Lower leg skin (tissue), 4 donors: ENCODE results near the gene ZBTB16. TPM values are rescaled to one million over a fixed set of nuclear protein-coding genes. Genes with fewer than 3 reads are reported as not detected.
A peak's percentile ranks its signal among the peaks of the same experiment; 100 is the strongest.

ENCODE experiments used
- DNase-seq, 2 donors: peaks; one replicate each; pipeline ENCODE4 v3.0.0-alpha.2; 2019; ENCODE audit warnings: low spot score in 2 of 2
- H3K4me3 ChIP-seq: fragments of 200-600 bp; sonication (generic); 2 replicates; pipeline ENCODE4 v1.5.1; 2017; ENCODE audit warnings: mild to moderate bottlenecking, low read depth; ENCODE audit not compliant: poor library complexity, severe bottlenecking
- POLR2A ChIP-seq, 2 donors: fragments of 450-650 bp; IDR thresholded peaks; one replicate each; pipeline ENCODE4 v1.6.1; 2016 to 2017; ENCODE audit warnings: antibody characterized with exemption in 2 of 2, mild to moderate bottlenecking in 1 of 2, moderate library complexity in 1 of 2
- WGBS, 2 donors: methylation state at CpG; one replicate each; pipeline ENCODE4 v1.1.5; 2018; 5-methylcytosine and 5-hydroxymethylcytosine counted together
- intact Hi-C: fragments of 100-400 bp; cut with DNase I; formaldehyde crosslinking; loops from one replicate; pipeline ENCODE4 v1.15.0; 2023; ENCODE audit warnings: low total_unique reads
- total RNA-seq, 4 donors: library from RNA; depleted of rRNA; stranded (reverse); fragments of >200 nt; gene quantifications; one replicate each; pipeline ENCODE4 v1.1.0, GENCODE V29; 2016
- TF ChIP-seq, protein P1 (sequence below), 3 donors: fragments of 450-650 bp; IDR thresholded peaks; one replicate each; pipeline ENCODE4 v1.5.1; 2016; ENCODE audit warnings: antibody characterized with exemption in 3 of 3, mild to moderate bottlenecking in 3 of 3, moderate library complexity in 2 of 3

Gene ZBTB16
- total RNA-seq, 4 donors from 2014 or later, result 167 to 369 (median 233) TPM

DNA sequence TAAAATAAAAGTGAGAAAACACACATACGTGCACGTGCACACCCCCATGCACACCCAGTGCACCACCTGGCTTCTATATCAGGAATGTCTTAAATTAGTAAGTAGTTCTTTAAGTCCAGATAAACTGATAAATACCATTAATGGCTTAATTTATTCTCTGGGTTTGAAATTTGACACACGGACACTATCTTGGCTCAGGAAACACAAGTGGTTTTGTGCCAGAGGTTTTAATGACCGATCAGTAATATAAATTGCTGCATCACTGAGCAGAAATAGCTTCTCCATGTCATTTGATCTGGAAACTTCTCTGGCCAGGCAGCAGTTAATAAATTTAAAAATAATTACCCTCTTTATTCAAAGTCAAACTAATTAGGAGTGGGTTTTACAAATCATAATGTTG is 135.2 kb downstream of the ZBTB16 start:
- 41 to 43% methylated on average over 4 of the region's 4 CpGs for WGBS, 2 donors
- intact Hi-C loops, result no loop called here

DNA sequence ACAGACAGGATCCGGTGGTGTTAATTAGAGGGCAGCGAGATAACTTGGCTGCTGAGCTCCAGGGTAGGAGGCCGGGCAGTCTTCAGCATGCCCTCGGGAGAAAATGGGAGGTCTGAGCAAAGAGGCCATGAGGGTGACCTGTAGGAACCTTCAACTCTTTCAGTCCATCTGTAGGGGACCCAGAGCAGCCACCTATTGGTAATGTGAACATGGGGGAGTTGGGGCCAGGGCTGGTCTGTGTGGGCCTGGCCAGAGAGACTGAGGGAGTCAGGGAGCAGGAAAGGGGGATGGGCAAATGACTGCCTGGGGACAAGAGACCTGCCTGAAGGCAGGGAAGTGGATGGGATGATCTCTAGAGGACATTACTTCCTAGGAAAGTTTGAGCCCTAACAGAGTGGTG is 135.6 kb downstream of the ZBTB16 start:
- WGBS, 2 donors, result 72 to 86% methylated on average over 4 of the region's 4 CpGs
- H3K4me3 ChIP-seq, result no peak overlapping the region
- DNase-seq, result no peak
- intact Hi-C loops, result no loop called here
- no peak for TF ChIP-seq POLR2A (IDR thresholded peaks at IDR 0.05)
- TF ChIP-seq, protein P1, sequence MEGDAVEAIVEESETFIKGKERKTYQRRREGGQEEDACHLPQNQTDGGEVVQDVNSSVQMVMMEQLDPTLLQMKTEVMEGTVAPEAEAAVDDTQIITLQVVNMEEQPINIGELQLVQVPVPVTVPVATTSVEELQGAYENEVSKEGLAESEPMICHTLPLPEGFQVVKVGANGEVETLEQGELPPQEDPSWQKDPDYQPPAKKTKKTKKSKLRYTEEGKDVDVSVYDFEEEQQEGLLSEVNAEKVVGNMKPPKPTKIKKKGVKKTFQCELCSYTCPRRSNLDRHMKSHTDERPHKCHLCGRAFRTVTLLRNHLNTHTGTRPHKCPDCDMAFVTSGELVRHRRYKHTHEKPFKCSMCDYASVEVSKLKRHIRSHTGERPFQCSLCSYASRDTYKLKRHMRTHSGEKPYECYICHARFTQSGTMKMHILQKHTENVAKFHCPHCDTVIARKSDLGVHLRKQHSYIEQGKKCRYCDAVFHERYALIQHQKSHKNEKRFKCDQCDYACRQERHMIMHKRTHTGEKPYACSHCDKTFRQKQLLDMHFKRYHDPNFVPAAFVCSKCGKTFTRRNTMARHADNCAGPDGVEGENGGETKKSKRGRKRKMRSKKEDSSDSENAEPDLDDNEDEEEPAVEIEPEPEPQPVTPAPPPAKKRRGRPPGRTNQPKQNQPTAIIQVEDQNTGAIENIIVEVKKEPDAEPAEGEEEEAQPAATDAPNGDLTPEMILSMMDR (IDR thresholded peaks at IDR 0.05), result no peak

More for the DNA sequence above, 135.2 kb downstream of the ZBTB16 start:
- no peak for DNase-seq
- H3K4me3 ChIP-seq, result no peak overlapping the region
- no peak for TF ChIP-seq POLR2A (IDR thresholded peaks at IDR 0.05)
- TF ChIP-seq, protein P1 (IDR thresholded peaks at IDR 0.05), result no peak

DNA sequence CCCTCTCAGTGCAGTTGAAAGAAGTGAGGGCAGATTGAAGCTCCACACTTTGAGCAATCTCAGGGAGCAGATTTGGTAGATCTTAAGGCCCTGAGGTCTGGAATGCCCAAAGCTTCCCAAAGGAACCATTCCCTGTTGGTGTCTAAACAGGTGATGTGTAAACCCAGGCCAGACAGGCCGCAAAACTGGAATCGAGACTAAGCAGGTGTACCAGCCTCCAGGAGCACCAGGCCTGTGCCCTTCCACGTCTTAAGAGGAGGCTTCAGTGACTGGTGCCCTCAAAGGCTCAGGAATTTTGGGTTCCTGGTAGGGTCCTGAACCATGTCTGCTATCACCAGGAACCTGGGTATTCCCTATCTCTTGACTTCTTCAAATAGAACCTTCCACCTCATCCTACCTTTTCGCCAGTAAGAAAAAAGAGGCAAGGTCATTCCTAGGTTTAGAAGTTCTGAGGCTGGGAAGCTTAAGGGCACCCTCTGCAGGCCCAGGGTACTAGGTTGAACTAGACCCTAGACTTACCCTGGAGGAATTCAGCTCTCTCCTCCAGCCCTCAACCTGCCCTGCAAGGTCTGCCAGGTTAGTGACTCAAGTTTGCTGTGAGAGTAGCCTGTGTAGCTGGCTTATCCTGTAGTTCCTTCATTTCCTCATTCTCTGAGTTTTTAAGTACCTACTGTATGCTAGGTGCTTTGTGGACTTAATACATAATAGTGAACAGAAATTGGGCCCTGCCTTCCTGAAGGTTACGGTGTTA is 136.6 kb downstream of the ZBTB16 start:
- 90 to 91% methylated on average over 5 of the region's 5 CpGs for WGBS, 2 donors

DNA sequence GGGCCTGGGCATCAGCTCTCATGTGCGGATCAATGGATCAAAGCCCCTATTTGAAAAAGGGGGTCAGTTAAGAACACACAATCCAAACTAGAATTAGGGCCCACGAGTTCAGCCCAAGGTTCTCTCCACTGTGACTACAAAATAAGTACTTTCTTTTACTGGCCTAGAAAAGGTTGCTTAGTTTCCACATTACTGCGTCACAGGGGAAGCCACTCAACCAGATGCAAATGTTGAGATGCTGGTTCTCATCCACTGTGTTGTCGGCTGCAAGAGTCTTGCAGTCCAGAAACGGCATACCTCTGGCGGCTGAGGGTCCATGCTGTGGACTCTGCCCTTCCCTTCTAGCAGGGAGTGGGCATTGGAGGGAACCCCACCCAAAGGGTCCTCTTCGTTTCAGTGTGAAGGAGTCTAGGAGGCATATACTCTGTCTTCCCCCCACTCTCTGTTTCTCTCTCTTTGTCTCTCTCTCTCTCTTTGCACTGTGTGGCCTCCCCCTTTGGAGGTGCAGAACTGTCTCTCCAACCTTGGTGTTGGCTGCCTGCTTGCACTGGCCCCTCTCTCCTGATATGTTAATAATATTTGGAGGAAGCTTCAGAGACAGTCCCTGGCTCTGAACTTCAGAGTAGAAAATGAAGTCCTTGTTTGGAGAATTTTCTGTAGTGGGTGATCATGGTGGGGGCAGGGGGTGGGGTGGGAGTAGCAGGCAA is 137.6 kb downstream of the ZBTB16 start:
- TF ChIP-seq POLR2A (IDR thresholded peaks at IDR 0.05), result no peak
- TF ChIP-seq, protein P1 (IDR thresholded peaks at IDR 0.05), result no peak
- no peak for DNase-seq
- intact Hi-C loops, result no loop called here
- 72 to 78% methylated on average over 7 of the region's 7 CpGs for WGBS, 2 donors
- H3K4me3 ChIP-seq, result no peak overlapping the region

More for the DNA sequence above, 136.6 kb downstream of the ZBTB16 start:
- DNase-seq, result no peak
- no peak overlapping the region for H3K4me3 ChIP-seq
- intact Hi-C loops, result no loop called here
- TF ChIP-seq, protein P1 (IDR thresholded peaks at IDR 0.05), result no peak
- TF ChIP-seq POLR2A (IDR thresholded peaks at IDR 0.05), result no peak

DNA sequence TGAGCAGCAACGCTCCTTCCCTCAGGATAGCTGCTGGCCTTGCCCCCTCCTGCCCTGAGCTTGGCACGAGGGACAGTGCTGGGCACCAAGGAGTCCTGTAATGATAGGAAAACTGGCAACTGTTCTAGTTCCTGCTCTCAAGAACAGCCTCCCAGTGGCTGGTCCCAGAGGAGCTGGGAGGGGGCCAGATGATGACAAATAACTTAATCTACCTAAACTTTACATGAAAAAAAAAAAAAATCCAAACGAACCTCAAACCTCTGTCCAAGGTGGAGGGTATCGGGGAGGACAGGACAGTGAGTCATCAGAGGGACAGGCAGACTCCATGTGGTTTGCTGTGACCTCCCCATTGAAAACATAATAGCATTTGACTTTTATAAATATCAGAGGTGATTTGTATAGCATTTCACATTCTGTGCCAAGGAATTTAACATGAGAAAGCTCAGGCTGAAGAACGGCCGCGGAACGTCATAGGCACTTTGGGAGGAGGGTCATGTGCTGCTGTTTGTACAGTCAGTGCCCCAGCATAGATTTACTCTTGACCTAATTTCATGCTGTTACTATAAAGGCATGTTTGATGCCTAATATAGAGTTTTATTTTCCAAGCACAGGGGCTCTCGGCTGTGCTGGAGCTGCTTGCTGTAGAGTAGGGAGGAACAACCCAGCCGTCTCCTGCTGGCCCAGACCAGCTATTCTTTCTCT is 138.4 kb downstream of the ZBTB16 start:
- TF ChIP-seq POLR2A (IDR thresholded peaks at IDR 0.05), result no peak
- TF ChIP-seq, protein P1 (IDR thresholded peaks at IDR 0.05), result no peak
- WGBS, 2 donors, result 13 to 24% methylated on average over 10 of the region's 10 CpGs
- intact Hi-C loops, result no loop called here
- H3K4me3 ChIP-seq, result no peak overlapping the region
- peak; percentile 70 to 93 for DNase-seq
